ENCODE measurements around the gene TIMP2. TPM values are rescaled to one million over a fixed set of nuclear protein-coding genes. Genes with fewer than 3 reads are reported as not detected.

Gene TIMP2
- total and polyA plus RNA-seq, 2 of the 13 experiments (the other 11 are each of a cell fraction or from before 2014, with no cell fraction given) = 3.8 to 8.5 TPM

GRCh38 chr17:78838574-78839005 is 86.6 kb downstream of the TIMP2 start (continued):
- TF ChIP-seq ZZZ3 (CRISPR knock-in tag; IDR thresholded peaks at IDR 0.05; ENCODE audit: borderline replicate concordance) = no peak
- TF ChIP-seq KLF15 (CRISPR knock-in tag; IDR thresholded peaks at IDR 0.05; ENCODE audit: borderline replicate concordance) = no peak
- no peak for TF ChIP-seq ZNF24 (IDR thresholded peaks at IDR 0.05)
- TF ChIP-seq STAT6 (CRISPR knock-in tag; IDR thresholded peaks at IDR 0.05; ENCODE audit: borderline replicate concordance) = no peak
- no peak for TF ChIP-seq ZNF33B (CRISPR knock-in tag; IDR thresholded peaks at IDR 0.05)
- no peak for TF ChIP-seq ZFP82 (CRISPR knock-in tag; IDR thresholded peaks at IDR 0.05; ENCODE audit: borderline replicate concordance)
- TF ChIP-seq GPBP1L1 (CRISPR knock-in tag; IDR thresholded peaks at IDR 0.05) = no peak
- TF ChIP-seq CCDC6 (CRISPR knock-in tag; IDR thresholded peaks at IDR 0.05) = peak; percentile 59; the same call in 1 of the 2 replicates
- no peak for TF ChIP-seq CCAR2 (optimal IDR thresholded peaks at IDR 0.05; ENCODE audit: low read depth, low read length)
- TF ChIP-seq ETS1 (CRISPR knock-in tag; IDR thresholded peaks at IDR 0.05) = no peak
- no peak; the same call in 1 of the 2 replicates for TF ChIP-seq FOXA3 (CRISPR knock-in tag; IDR thresholded peaks at IDR 0.05)
- peak; percentile 37 for TF ChIP-seq ZNF350 (CRISPR knock-in tag; IDR thresholded peaks at IDR 0.05; ENCODE audit: borderline replicate concordance, low read depth)
- 0 out of 2 replicates have a peak, but pooled peaks have one; percentile 9 for TF ChIP-seq PAXIP1 (CRISPR knock-in tag; conservative IDR thresholded peaks at IDR 0.05)
- no peak for TF ChIP-seq ZNF609 (CRISPR knock-in tag; IDR thresholded peaks at IDR 0.05; ENCODE audit: borderline replicate concordance)
- no peak for TF ChIP-seq SAFB2 (CRISPR knock-in tag; IDR thresholded peaks at IDR 0.05; ENCODE audit: borderline replicate concordance, low read depth)
